HUES64 (cell line): ENCODE measurements around the gene ARHGEF17.

Experiments
- H3K27ac ChIP-seq: 2 replicates; pipeline ENCODE4 v1.7.0; 2013; ENCODE audit warnings: low read depth, low read length, inconsistent platforms
- H3K27me3 ChIP-seq: 2 replicates; pipeline ENCODE4 v1.6.1; 2013; ENCODE audit warnings: mild to moderate bottlenecking, low read length; ENCODE audit not compliant: insufficient read depth
- H3K36me3 ChIP-seq: 2 replicates; pipeline ENCODE4 v1.6.1; 2013; ENCODE audit warnings: mild to moderate bottlenecking, low read length; ENCODE audit not compliant: insufficient read depth
- H3K4me1 ChIP-seq: 2 replicates; pipeline ENCODE4 v1.6.1; 2013; ENCODE audit warnings: mild to moderate bottlenecking, low read length, moderate library complexity; ENCODE audit not compliant: insufficient read depth
- H3K4me3 ChIP-seq: 2 replicates; pipeline ENCODE4 v1.5.1; 2013; ENCODE audit warnings: mild to moderate bottlenecking, low read length, moderate library complexity
- H3K9ac ChIP-seq: 2 replicates; pipeline ENCODE4 v1.6.1; 2013; ENCODE audit warnings: mild to moderate bottlenecking, low read depth, low read length
- H3K9me3 ChIP-seq: 2 replicates; pipeline ENCODE4 v1.6.1; 2013; ENCODE audit warnings: low read depth, low read length; ENCODE audit not compliant: insufficient read depth
- WGBS: fragments of 150-250, 120-280 bp; methylation state at CpG from one replicate; pipeline ENCODE4 v1.1.7; 2013; ENCODE audit warnings: missing lambda C conversion rate; 5-methylcytosine and 5-hydroxymethylcytosine counted together

Gene ARHGEF17

DNA sequence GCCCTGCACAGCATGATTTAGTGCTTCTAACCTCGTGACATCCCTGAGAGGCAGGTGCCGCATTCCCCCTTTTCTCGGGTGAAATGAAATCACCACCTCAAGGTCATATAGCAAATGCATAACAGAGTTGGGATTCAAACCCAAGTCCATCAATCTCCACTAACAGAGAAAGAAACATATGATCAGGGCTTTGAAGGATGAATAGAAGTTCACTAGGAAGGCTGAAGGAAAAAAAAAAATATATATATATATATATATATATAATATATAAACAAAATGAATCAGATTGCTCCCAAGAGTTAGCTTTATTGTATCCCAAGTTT, 12.1 kb upstream of the ARHGEF17 start:
- Histone ChIP-seq H3K36me3 (no peaks in the 10 kb centered on the region), H3K9ac (no peak overlapping the region), H3K4me3 (no peak overlapping the region), H3K4me1 (peaks cover 6% of the 10 kb centered on the region; the same call in 1 of the 2 replicates), H3K27me3 (no peaks in the 10 kb centered on the region), H3K27ac (no peak overlapping the region), H3K9me3 (no peaks in the 10 kb centered on the region)
- 89% methylated on average over 3 of the region's 3 CpGs for WGBS

DNA sequence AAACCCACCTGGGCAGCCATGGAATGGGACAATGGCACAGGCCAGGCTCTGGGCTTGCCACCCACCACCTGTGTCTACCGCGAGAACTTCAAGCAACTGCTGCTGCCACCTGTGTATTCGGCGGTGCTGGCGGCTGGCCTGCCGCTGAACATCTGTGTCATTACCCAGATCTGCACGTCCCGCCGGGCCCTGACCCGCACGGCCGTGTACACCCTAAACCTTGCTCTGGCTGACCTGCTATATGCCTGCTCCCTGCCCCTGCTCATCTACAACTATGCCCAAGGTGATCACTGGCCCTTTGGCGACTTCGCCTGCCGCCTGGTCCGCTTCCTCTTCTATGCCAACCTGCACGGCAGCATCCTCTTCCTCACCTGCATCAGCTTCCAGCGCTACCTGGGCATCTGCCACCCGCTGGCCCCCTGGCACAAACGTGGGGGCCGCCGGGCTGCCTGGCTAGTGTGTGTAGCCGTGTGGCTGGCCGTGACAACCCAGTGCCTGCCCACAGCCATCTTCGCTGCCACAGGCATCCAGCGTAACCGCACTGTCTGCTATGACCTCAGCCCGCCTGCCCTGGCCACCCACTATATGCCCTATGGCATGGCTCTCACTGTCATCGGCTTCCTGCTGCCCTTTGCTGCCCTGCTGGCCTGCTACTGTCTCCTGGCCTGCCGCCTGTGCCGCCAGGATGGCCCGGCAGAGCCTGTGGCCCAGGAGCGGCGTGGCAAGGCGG, 11.4 kb upstream of the ARHGEF17 start:
- no peaks in the 10 kb centered on the region for H3K36me3 ChIP-seq
- WGBS: 95% methylated on average over 35 of the region's 35 CpGs
- H3K27me3 ChIP-seq: no peaks in the 10 kb centered on the region
- no peak overlapping the region for H3K4me3 ChIP-seq
- H3K9ac ChIP-seq: no peak overlapping the region
- peaks cover 6% of the 10 kb centered on the region; the same call in 1 of the 2 replicates for H3K4me1 ChIP-seq
- H3K27ac ChIP-seq: no peak overlapping the region
- H3K9me3 ChIP-seq: no peaks in the 10 kb centered on the region

DNA sequence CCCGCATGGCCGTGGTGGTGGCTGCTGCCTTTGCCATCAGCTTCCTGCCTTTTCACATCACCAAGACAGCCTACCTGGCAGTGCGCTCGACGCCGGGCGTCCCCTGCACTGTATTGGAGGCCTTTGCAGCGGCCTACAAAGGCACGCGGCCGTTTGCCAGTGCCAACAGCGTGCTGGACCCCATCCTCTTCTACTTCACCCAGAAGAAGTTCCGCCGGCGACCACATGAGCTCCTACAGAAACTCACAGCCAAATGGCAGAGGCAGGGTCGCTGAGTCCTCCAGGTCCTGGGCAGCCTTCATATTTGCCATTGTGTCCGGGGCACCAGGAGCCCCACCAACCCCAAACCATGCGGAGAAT, 10.9 kb upstream of the ARHGEF17 start:
- Histone ChIP-seq H3K36me3 (no peaks in the 10 kb centered on the region), H3K4me3 (no peak overlapping the region), H3K4me1 (peaks cover 6% of the 10 kb centered on the region; the same call in 1 of the 2 replicates)

DNA sequence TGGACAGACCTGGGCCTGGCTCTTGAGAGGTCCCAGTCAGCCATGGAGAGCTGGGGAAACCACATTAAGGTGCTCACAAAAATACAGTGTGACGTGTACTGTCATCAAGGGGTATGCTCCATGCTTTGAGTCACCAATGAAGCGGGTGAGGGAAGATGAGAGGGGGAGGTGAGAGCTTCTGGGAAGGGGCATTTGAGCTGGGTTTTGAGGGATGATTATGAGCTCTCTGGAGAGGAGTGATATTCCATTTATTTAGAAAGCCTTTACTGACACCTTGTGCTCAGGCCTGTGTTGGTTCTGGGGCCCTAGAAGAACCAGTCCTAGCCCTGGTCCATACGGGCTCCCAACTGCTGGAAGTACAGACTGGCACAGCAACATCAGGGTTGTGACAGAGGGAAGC, 10.4 kb upstream of the ARHGEF17 start:
- no peak overlapping the region for H3K9ac ChIP-seq
- no peaks in the 10 kb centered on the region for H3K9me3 ChIP-seq
- H3K4me3 ChIP-seq: no peak overlapping the region
- H3K36me3 ChIP-seq: no peaks in the 10 kb centered on the region
- WGBS: 74% methylated on average over 3 of the region's 3 CpGs
- no peaks in the 10 kb centered on the region for H3K27me3 ChIP-seq
- H3K4me1 ChIP-seq: 0 out of 2 replicates have a peak, but pooled peaks cover 6% of the 10 kb centered on the region
- H3K27ac ChIP-seq: no peak overlapping the region

More for the DNA sequence above, 10.9 kb upstream of the ARHGEF17 start:
- Histone ChIP-seq H3K9ac (no peak overlapping the region), H3K27me3 (no peaks in the 10 kb centered on the region), H3K27ac (no peak overlapping the region), H3K9me3 (no peaks in the 10 kb centered on the region)
- WGBS: 94% methylated on average over 18 of the region's 18 CpGs

DNA sequence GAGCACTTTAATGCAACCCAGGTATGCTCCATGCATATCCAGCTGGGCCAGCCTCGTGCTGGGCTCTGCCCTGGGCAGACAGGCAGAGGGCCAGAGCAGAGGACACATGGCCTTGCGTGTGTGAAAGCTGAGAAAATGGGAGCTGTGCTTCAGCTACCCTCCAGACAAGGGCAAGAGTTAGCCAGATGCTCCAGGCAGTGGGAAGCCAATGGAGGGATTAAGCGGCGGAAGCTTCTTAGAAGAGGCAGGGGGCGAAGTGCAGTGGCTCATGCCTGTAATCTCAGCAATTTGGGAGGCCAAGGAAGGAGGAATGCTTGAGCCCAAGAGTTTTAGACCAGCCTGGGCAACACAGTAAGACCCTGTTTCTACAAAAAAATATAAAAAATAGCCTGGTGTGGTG, 9.8 kb upstream of the ARHGEF17 start:
- no peak overlapping the region for H3K4me3 ChIP-seq
- H3K36me3 ChIP-seq: no peaks in the 10 kb centered on the region
- WGBS: 86% methylated on average over 5 of the region's 5 CpGs
- H3K9me3 ChIP-seq: no peaks in the 10 kb centered on the region
- no peak overlapping the region for H3K27ac ChIP-seq
- H3K4me1 ChIP-seq: 0 out of 2 replicates have a peak, but pooled peaks cover 6% of the 10 kb centered on the region
- H3K9ac ChIP-seq: no peak overlapping the region
- H3K27me3 ChIP-seq: no peaks in the 10 kb centered on the region

DNA sequence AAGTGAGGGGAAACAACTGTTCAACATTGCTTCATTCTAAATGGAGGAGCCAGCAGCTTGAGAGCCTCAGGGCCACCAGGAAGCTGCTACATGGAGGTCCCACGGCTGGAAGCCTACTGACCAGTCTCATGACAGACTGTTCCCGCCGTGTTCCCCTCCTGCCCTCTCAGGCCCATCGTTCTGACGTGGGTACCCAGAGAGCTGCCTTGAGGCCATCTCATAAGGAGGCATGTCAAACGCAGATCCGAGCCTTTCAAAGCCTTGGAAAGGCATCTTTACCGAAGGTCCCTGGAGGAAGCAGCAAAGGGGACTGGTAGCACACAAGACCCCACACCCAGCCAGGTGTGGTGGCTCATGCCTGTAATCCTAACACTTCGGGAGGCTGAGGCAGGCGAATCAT, 8.3 kb upstream of the ARHGEF17 start:
- no peak overlapping the region for H3K27ac ChIP-seq
- no peak overlapping the region for H3K4me3 ChIP-seq
- WGBS: 91% methylated on average over 10 of the region's 10 CpGs
- H3K36me3 ChIP-seq: no peaks in the 10 kb centered on the region
- no peak overlapping the region for H3K9ac ChIP-seq
- no peaks in the 10 kb centered on the region for H3K9me3 ChIP-seq
- 0 out of 2 replicates have a peak, but pooled peaks cover 6% of the 10 kb centered on the region for H3K4me1 ChIP-seq
- peaks cover 3% of the 10 kb centered on the region; the same call in 1 of the 2 replicates for H3K27me3 ChIP-seq

DNA sequence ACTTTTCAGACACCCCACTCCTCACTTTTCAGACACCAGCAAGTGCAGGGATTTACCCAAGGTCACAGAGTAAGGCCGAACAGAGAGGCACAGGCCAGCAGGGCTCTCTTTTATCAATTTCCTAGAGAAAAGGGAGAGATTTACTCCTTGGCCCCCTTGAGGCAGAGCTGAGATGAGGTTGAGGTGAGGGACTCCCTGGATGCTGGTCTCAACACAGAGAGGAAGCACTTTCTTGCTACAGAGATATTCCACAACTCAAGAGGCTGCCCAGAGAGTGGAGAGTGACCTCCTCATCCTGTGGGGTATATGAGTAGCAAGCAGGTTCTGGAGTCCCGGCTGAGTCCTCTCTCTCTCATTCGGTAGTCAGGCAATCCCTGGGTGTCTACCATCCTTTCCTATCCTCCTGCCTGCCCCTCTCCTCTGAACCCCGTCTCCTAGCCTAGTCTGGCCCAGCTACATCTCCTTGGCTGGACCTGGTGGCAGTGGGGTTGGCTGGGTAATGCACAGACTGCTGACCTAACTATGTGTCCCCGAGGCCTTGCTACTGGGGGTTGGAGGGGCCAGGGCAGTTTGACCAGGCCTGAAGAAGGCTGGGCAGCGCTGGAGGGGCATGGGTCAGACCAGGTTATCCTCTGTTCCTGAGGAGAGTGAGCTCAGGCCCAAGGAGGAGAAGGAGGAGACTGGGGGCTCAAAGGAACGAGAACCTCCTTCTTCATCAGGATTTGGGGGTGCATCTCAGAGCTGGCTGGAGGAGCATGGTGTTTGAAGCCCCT, 1.8 kb upstream of the ARHGEF17 start:
- WGBS: 83% methylated on average over 7 of the region's 7 CpGs
- Histone ChIP-seq H3K27me3 (peaks cover 41% of the 10 kb centered on the region), H3K4me1 (peaks cover 15% of the 10 kb centered on the region), H3K9ac (no peak overlapping the region), H3K27ac (no peak overlapping the region), H3K9me3 (no peaks in the 10 kb centered on the region), H3K4me3 (peak overlapping the region; percentile 53; the same call in 1 of the 2 replicates), H3K36me3 (no peaks in the 10 kb centered on the region)

DNA sequence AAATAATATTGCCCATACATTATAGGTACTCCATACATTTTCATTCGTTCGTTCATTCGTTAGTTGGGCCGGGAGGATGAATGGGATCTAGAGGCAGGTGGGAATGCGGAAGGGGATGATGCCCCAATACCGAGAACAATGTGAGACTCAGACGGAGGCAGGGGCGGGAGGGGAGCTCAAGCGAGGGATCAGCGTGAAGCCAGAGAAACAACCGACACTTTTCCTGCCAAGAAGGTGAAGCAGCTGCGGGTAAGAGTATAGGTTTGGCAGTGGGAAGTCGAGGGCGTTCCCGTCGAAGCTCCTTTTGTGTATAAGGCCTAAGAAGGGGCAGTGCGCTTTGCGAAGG, 1.1 kb upstream of the ARHGEF17 start:
- H3K4me3 ChIP-seq: peak overlapping the region; percentile 53
- WGBS: 7% methylated on average over 18 of the region's 18 CpGs
- no peaks in the 10 kb centered on the region for H3K9me3 ChIP-seq
- H3K9ac ChIP-seq: peak overlapping the region; percentile 62
- H3K27me3 ChIP-seq: peaks cover 41% of the 10 kb centered on the region
- H3K4me1 ChIP-seq: peaks cover 15% of the 10 kb centered on the region
- H3K36me3 ChIP-seq: no peaks in the 10 kb centered on the region
- H3K27ac ChIP-seq: peak overlapping the region; percentile 16; the same call in 1 of the 2 replicates

DNA sequence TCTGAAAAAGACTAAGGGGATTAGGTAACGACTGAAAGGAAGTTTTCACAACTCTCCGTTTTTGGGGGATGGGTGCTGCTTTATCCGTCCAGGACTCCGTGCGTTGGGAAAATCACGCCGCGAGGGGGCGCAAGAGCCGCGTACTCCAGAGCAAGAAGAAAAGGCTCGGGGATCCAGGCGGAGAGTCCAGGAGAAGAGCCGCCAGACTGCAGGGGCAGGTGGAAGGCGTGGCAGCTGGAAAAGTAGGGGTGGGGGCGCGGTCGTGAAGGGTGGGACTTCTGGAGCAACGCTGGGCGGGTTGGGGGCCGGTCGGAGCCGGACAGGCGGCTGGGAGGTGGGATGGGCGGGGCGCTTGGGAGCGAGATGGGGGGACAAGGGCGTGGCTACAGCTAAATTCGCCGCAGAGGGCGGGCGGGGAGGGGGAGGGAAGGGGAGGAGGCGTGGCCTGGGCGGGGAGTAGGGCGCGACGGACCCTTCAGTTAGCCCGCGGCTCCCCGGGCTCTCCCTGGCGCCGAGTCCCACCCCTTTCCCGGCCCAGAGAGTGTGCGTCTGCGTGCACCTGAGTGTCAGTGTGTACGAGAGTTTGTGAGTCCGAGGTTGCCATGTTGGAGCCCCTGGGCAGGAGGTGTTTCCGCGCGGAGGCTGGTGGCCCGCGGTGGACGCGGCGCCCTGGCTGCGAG, 613 bp upstream of the ARHGEF17 start:
- Histone ChIP-seq H3K27ac (peak overlapping the region; percentile 92), H3K4me1 (peaks cover 15% of the 10 kb centered on the region), H3K4me3 (peak overlapping the region; percentile 93), H3K36me3 (no peaks in the 10 kb centered on the region), H3K9ac (peak overlapping the region; percentile 85), H3K9me3 (no peaks in the 10 kb centered on the region), H3K27me3 (peaks cover 41% of the 10 kb centered on the region)
- under 1% methylated on average over 56 of the region's 56 CpGs for WGBS

DNA sequence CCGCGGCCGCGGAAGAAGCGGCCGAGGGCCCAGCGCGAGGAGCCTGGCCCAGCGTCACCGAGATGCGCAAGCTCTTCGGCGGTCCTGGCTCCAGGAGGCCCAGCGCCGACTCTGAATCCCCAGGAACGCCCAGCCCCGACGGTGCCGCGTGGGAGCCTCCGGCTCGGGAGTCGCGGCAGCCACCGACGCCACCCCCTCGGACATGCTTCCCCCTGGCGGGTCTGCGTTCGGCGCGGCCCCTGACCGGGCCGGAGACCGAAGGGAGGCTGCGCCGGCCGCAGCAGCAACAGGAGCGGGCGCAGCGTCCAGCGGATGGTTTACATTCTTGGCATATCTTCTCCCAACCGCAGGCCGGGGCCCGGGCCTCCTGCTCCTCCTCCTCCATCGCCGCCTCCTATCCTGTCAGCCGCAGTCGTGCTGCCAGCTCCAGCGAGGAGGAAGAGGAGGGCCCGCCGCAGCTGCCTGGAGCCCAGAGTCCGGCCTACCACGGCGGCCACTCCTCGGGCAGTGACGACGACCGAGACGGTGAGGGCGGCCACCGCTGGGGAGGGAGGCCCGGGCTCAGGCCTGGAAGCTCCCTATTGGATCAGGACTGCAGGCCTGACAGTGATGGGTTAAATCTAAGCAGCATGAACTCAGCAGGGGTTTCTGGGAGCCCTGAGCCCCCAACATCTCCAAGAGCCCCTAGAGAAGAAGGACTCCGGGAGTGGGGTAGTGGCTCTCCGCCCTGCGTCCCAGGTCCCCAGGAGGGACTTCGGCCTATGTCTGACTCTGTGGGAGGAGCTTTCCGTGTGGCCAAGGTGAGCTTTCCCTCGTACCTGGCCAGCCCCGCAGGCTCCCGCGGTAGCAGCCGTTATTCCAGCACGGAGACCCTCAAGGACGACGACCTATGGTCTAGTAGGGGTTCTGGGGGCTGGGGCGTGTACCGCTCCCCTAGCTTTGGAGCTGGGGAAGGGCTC, 1.2 kb downstream of the ARHGEF17 start:
- WGBS: 6% methylated on average over 78 of the region's 78 CpGs
- peak overlapping the region; percentile 93 for H3K4me3 ChIP-seq
- peaks cover 18% of the 10 kb centered on the region for H3K4me1 ChIP-seq
- H3K36me3 ChIP-seq: no peaks in the 10 kb centered on the region
- H3K9me3 ChIP-seq: no peaks in the 10 kb centered on the region
- H3K27me3 ChIP-seq: peaks cover 41% of the 10 kb centered on the region
- peak overlapping the region; percentile 25; the same call in 1 of the 2 replicates for H3K27ac ChIP-seq
- peak overlapping the region; percentile 85 for H3K9ac ChIP-seq
